Hematopoietic multipotent progenitor cell treated with erythropoietin and hydrocortisone succinate and interleukin-3 and kit ligand, for 6 days (in vitro differentiated cells): ENCODE measurements around the gene MALL.
"Not testable (repeated sequence)": the region's sequence is repeated elsewhere in the genome, so short reads cannot be mapped to it uniquely, and the experiment has no call there.

Experiments used
- DNase-seq: peaks from one replicate; pipeline ENCODE4 v3.0.0-alpha.2; 2015

MALL gene

DNA sequence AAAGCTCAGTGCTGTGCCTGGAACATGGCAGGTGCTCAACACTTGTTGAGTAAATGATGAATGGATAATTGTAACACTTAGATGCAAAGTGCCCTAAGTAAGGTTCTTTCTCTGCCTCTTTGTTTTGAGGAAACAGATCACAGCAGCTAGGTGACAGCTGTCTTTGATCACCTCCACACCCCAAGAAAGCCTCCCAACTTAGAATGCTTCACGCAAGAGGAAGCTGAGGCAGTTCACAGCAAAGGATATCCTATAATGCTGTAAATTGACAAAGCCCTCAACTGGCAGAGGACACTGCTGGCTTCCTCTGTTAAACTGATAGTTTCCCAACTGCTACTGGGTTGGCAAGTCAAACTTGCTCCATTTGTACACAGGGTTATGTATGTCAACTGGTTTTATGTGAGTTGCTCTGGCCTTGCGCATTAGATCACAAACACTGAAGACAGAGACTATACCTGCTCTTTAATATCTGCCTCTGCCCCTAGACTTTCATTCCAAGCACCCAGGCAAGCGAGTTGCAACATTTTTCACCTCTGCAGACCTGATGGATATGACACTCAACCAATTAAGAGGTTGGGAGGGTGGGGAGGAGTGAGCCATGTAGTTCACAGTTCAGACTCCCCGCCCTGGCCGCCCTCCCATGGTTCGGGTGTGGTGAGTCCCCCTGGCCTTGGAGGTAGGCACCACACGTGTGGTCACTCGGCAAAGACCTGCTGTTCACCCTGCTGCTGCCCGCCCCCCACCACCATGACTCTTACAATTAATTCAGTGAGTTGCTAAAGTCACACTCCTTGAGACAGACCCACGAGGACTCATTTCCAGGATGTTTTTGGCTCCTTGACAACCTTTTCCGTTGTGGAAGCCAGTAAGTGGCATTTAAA lies 4.8 kb upstream of the MALL start:
- no peak for DNase-seq

DNA sequence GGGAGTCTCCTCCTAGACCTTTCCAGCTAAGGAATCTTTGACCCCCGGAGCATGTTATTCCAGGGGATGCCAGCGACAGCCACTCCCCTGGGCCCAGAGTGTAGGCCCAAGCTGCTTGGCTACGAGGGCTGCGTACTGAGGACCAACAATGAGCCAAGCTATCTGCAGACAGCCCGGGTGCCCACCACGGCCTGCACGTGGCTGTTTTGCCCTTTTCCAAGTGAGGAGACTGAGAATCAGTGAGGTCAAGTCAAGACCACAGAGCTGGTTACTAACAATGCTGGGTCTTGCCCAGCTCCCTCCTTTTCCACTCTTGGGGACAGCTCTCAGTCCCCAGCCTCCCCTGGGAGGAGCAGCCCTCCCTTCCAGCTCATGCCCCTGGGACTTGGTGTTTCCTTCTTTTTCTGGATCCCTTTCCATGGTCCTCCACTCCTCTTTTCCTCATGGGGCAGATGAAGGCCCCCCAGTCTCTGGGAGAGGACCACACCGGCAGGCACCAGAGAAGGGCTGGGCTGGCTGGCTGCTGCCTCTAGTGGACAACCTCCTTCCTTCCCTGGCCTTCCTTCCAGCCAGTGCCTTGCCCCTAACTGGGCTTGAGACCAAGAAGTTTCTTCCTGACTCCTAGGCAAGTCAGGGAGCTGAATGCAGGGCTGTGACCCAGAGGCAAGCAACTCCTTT lies 550 bp upstream of the MALL start:
- peak; percentile 35 for DNase-seq

DNA sequence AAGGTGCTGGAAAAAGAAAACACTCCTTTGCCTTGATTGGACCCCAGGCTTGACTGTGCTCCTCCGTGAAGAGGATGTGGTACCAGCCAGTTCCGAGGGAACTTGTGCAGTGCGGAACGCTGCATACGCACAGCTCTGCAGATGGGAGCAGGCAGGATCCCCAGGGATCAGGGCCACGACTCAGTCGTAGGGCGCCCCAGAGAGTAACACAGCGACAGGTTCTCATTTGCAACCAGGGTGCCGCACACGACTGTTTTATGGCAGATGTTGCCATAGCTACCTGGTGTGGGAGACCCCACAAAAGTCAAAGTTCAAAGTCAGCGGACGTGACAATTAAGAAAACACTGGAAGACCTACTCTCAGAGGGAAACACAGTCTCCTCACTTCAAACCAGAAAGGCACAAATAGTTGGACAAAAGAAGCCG lies 779 bp downstream of the MALL start:
- DNase-seq, result no peak

DNA sequence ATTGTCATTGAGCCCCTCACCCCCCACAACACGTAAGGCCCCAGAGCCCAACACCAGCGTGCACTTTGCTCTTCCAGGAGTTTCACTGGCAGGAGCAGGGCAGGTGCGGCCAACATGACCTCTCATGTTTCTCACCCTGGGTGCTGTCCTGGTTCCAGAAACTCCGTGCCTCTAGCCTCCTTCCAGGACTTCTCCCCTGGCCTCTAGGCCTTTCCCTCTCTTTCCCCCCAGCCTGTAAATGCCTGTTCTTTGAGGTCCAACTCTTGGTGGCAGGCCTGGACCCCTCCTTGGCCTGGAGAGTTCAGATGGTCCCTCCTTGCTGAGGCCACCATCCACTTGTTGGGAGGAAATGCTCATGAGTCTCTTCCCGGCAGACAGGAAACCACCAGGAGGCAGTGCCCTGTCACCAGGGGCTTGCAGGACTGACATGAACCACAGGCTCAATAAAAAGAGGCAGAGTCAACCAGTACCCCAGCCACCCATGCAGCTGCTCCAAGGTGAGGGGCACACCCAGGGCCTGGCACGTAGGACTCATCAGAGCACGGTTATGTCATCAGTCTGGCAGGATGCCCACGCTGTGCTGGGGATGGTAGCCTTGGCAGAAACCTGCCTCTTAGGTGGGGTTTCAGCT lies 1.5 kb downstream of the MALL start:
- DNase-seq, result peak; percentile 1

DNA sequence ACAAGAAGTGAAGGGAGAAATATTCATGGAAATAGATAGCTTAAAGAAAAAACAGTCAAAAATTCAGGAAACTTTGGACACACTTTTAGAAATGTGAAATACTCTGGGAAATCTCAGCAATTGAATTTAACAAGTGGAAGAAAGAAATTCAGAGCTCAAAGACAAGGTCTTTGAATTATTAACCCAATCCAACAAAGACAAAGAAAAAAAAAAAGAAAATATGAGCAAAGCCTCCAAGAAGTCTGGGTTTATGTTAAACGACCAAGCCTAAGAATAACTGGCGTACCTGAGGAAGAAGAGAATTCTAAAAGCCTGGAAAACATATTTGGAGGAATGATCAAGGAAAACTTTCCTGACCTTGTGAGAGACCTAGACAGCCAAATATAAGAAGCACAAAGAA lies 7.3 kb downstream of the MALL start:
- DNase-seq, result not testable (repeated sequence)

DNA sequence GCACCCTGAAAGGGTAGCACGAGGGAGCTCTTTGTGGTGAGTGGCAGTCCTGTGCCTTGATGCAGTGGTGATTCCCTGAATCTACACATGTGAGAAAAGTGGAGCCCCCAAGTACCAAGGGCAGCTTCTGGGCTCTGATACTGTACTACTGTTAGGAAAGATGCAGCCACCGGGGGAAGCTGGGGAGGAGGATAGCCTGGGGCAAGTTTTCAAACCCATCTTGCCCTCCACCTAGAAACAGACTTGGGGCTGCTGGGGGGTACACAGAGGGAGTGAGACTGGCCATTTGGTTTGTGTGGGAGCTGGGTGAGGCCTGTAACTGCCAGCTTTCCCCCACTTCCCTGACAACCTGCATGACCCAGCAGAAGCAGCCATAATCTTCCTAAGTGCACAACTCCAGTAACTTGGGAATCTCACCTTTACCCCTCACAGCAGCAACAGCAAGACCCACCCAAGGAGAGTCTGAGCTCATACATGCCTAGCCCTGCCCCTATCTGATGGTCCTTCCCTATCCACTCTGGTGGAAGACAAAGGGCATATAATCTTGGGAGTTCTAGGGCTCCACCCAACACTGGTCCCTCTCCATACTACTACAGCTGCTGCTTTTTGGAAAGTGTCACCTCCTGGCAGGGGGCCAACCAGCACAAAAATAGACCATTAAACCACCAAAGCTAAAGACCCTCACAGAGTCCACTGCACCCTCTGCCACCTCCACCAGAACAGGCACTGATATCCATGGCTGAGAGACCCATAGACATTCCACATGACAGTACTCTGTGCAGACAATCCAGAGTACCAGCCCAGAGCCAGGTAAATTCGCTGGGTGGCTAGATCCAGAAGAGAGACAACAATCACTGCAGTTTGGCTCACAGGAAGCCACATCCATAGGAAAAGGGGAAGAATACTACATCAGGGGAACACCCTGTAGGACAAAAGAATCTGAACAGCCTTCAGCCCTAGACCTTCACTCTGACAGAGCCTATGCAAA lies 8.2 kb downstream of the MALL start:
- no peak for DNase-seq

DNA sequence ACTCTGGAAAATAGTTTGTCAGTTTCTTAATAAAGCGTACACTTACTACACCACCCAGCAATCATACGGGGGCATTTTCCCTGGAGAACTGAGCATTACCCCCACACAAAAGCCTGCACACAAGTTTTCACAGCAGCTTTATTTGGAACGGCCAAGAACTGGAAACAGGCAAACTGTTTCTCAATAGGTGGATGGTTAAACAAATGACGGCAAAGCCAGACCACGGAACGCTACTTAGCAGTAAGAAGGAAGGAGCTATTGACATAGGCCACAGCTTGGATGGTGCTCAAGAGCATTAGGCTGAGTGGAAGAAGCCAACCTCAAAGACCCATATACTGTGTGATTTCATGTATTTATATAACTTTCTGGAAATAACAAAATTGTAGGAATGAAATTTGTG lies 9.0 kb downstream of the MALL start:
- DNase-seq, result no peak

DNA sequence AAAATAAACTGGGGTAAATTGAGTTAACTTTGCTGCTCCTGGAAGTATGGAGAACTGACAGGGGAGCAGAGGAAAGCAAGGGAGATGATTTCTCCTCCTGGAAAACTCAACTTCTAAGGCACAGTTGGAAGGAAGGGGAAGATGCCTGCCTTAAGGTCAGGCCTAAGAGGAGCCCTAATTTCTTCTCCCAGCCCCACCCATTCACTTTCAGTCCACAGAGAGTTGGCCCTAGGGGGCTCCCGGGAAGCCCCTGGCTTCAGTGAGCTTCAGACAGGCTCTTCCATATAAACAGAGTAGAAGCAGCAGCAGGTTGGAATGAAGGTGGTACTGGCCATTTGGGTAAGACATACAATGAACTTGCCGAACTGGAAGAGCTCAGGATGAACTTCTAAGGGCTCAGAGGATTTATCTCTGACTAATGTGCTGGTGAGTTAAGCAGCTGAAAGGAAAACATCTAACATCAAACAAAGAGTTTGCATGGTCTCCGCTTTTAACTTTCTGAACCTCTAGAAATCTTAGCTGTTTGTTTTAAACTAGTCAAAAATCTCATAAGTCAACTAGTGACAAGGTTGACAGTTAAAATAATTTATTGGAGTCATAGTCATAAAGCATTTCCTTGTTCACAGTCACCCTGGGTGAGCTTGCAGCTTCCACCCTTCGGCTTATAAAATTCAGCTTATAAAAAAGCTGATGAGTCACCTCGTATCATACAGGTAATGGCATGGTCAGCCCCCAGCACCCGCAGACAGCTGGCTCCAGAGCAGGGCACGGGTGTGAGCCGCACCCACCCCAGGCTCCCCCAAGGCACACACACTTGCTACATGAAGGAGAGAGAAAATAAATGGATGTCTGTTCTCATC lies 9.8 kb downstream of the MALL start:
- no peak for DNase-seq

DNA sequence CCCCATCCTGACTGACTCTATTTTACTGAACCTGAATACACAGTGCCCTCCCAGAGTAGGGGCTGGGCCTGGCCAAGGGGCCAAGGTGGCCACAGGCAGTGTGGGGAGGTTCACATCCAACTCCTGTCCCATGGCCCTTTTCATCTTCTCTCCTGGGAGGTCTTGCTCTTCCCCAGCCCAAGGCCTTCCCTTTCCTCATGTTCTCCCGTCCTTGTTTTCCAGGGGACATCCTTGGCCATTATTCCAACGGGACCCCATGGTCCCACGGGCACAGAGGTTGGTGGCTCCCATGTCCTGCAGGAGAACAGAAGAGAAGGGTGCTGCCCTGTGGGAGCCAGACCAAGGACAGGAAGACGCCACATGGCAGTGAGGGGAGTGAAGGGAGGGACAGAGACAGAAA lies 10.4 kb downstream of the MALL start:
- no peak for DNase-seq

DNA sequence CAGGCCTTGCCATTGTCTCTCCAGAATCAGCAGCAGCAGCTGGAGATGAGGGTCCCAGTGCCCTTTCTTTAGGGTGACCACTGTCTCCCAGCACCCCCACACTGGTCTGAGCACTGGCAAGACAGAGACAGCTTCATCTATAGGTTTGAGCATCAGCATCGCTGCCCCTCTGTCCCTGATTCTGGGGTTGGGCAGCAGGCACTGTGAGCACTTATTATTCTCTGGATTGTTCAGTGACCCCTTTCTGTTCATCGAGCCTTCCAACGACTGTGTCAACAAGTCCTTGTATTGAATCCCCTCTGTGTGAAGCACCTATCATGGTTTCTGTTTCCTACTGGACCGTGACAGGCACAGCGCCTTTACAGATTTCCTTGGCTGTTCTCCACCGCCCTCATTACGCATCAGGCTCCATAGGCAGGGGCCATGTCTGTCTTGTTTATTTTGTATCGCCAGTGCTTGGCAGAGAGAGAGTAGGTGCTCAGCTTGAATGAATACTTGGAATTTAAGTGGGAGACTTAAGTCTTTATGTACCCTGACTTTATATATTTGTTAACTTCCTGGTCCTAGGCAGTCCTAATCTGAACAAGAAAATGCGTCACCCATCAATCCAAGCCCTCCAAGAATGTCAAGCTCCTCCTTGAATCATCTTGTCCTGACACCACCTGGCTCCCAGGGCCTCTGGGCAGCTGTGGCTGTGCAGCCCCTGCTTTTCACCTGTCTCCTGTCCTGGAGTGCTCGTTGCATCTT lies 11.4 kb downstream of the MALL start:
- no peak for DNase-seq

DNA sequence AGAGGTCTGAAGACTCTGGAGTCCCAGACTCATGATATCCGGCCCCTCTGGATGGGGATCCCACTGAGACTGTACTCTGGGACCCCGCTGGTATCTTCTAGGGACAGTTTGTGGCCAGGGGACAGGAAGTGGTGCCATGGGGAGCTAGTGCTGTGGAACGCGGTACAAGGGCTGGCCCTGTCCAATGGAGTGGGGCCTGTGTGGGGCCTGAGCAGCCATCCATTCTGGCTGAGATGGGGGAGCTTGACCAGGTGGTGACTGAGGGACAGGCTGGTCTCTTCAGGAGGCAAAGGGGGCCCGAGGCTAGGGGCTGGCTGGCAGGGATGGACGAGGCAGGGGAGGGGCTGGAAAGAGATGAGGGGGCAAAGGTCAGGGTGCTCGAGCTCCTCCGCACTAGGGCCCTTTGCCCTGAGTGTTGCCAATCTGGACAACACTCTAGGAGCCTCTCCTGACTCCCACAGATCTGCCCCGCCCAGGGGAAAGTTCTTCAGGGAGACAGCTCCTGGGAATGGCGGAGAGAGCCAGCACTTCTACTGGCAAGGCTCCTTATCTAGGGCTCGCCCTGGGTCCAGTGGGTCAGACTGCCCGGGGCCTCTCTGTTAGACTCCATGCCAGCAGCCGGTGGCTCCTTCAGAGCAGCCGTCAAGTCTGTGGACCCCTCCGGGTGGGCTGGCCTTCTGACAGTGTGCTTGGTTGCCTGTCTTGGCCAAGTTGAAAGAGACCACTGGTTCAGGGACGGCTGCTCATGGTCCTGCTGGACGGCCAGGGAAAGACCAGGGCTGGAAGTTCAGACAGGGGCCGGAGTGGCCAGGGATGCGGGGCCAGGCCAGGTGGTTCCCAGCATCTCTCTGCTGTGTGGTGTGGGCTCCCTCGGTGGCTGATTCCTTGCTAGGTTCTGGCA lies 12.3 kb downstream of the MALL start:
- DNase-seq, result no peak

DNA sequence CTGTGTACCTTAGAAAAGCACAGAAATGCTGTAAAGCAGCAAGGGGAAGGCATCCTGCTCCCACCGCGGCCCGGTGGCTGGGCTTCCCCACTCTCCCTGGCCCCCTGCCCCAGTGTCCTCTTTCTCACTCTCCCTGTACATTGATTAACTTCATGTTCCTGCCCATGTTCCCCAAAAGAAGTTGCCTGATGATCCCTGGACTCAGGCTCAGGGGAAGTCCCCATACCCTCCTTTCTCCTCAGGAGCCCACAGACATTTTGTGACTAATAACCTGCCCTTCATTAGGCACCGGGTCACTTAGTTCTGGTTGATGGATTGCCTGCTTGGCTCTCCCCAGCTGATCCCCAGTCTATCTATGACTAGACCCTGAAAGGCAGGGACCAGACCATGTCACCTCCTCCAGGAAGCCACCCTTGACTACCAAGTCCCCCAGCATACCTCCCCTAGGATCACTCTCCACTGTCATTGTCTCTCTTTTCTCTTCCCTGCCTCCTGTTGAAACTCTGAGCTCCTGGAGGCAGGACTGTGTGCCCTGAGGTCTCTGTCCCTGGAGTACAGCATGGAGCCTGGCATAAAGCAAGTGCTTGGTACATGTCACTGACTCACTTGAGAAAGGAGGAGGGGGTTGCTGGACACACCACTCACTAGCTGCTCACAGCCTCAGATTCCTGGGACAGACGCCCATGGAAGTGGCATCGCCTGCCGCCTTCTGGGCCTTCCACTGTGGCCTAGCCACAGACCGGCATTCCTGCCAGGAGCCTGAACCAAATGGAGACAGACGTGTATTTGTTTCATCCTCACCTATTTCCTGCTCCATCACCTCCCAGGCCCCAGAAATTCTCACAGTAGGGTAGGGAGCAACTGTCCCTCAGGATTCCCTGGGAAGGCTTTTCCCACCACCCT lies 13.5 kb downstream of the MALL start:
- no peak for DNase-seq

DNA sequence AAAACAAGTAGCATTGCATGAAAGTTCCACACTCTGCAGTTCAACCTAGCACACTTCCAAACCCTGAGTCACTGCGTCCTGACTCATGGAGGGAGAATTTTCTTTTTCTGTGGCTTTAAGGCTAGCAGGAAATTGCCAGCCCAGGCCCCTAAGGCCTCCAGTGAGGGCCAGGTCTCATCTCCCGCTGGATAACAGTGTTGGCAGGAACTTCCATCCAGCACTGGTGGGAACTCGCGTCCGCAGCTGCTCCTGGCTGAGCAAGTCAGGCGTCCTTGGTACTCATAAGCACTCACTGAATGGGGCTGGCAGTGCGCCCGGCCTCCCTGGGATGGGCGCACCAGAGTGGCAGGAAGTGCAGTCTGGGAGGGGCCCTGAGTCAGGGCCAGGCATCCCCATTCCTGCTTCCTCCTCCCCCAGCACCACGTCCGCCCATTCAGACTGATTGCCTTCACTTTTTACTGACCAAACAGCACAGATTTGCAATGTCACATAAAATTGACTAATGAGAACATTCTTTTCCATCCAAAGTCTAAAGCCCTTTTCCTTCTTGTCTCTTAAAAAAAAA lies 14.3 kb downstream of the MALL start:
- DNase-seq, result peak; percentile 50

DNA sequence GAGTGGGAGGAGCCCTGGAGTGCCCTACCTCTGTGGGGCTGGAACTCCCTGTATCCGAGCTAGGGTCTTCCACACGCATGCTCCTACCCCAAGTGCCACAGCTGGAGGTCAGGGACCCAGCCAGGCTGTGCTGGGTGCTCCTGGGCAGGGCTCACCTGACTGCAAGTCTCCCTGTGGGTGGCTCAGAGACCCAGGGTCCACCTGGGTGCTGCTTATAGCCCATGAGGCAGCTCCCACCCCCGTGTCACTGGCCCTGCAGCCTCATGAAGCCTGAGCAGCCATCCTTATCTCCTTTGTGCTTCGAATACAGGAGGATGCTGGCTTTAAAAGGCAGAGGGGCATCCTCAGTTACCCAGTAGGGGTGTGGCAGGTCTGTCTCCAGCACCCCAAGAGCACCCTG lies 14.7 kb downstream of the MALL start:
- DNase-seq, result not testable (repeated sequence)

DNA sequence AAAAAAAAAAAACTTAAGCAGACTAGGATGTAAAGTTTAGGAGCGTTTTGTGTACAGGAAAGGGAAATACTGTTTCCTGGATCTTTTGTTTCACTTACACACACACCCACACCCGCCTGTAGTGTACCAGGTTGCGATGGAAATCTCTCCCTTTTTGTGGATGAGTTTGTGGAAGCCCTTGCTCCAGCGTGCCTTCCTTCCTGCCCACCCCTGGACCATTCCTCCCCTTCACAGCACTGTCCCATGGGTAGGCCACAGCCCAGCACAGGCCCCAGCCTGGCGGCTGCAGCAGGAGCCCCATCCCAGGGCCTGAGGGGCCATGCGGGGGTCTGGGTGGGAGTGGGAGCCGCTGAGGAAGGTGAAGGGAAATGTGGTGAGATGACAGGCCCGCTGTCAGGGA lies 15.1 kb downstream of the MALL start:
- no peak for DNase-seq

DNA sequence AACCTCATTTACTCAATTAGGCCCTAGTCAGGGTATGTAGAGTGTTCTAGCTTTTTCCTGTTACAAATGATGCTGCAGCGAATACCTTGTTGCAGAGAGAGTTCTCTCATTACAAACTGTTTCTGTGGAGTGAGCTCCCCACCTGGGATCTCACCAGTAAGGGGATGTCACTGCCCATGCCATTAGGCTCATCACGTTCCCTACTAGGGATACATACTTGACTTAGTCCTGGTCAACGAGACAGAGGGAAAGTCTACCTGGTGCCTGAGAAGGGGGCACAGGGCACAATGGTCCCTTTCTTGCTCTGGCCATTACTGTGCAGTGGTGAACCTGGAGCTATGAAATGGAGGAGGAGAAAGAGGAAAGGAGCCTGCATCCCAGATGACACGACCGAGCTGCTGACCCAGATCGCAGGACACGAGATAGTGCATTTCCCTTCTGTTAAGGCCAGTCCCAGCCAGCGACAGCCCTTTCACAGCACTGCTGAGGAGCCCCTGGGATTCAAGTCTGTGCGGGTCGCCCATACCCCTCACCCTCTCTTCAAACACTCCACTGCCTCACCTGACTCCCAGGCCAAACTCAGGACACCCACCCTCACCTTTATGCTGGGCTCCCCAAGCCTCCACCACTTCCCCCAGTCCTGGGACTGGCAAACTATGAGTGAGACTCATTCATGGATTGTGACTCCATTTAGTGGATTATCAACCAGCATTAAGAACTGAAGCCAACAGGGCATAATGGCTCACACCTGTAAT lies 16.0 kb downstream of the MALL start:
- no peak for DNase-seq

DNA sequence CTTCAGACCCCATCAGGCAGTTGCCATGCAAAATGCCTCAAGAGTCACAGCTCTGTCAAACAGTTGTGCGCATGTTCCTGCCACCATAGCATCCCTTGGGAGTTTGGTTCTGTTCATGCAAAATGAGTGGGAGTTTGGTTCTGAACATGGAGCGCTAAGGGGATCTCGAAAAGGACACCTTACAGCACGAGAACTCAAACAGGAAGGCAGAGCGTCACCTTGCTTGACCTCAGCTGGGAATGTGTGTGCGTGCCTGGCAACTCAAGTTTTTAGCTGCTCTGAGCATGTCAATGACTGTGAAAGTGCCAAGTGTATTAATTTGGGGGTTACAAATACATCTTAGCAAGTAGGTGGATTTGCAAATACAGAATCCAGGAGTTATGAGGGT lies 16.6 kb downstream of the MALL start:
- no peak for DNase-seq
